HCT116 (cell line): ENCODE results near the gene TCERG1L.

Experiments
- EZH2phosphoT487 ChIP-seq: fragments of 200-600 bp; IDR thresholded peaks from 2 replicates; pipeline ENCODE4 v1.6.1; 2018; ENCODE audit warnings: antibody characterized with exemption, borderline replicate concordance
- TF ChIP-seq, protein P1 (sequence below): IDR thresholded peaks from 2 replicates; pipeline ENCODE4 v1.6.1; 2012; ENCODE audit warnings: low read depth
- TF ChIP-seq, protein P2 (sequence below), 3 experiments: fragments of 200-600 bp in 1 of 3; sonication (generic) in 1 of 3; IDR thresholded peaks in 2 of 3; conservative IDR thresholded peaks in 1 of 3; 2 replicates each; pipeline ENCODE4 v1.5.1; 2012 to 2017; ENCODE audit warnings: low read depth in 2 of 3, low read length in 2 of 3, antibody characterized with exemption in 1 of 3, borderline replicate concordance in 1 of 3, control low read depth in 1 of 3, mild to moderate bottlenecking in 1 of 3, mixed read lengths in 1 of 3, mixed run types in 1 of 3, moderate library complexity in 1 of 3; ENCODE audit not compliant: insufficient read depth in 1 of 3

DNA sequence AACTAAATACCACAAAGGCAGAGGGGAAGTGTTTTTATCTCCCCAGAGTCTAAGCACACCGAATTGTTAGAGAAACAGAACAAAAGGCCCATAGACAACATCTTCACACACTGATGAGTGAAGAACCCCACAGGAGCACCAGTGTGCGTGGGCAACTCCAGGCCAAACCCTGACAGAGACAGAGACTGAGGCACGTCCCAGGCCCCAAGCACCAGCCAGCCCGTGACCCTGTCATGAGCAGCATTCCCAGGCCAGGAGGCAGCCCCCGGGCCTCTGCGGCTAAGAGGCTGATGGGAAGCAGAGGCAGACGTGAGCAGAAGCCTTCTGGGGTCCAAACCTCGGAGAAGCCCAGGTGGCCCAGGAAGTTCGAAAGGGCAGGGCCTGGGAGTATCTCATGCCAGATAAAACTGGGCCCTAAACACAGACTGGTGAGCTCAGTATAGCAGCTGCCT lies 184.4 kb downstream of the TCERG1L start:
- TF ChIP-seq, protein P1, sequence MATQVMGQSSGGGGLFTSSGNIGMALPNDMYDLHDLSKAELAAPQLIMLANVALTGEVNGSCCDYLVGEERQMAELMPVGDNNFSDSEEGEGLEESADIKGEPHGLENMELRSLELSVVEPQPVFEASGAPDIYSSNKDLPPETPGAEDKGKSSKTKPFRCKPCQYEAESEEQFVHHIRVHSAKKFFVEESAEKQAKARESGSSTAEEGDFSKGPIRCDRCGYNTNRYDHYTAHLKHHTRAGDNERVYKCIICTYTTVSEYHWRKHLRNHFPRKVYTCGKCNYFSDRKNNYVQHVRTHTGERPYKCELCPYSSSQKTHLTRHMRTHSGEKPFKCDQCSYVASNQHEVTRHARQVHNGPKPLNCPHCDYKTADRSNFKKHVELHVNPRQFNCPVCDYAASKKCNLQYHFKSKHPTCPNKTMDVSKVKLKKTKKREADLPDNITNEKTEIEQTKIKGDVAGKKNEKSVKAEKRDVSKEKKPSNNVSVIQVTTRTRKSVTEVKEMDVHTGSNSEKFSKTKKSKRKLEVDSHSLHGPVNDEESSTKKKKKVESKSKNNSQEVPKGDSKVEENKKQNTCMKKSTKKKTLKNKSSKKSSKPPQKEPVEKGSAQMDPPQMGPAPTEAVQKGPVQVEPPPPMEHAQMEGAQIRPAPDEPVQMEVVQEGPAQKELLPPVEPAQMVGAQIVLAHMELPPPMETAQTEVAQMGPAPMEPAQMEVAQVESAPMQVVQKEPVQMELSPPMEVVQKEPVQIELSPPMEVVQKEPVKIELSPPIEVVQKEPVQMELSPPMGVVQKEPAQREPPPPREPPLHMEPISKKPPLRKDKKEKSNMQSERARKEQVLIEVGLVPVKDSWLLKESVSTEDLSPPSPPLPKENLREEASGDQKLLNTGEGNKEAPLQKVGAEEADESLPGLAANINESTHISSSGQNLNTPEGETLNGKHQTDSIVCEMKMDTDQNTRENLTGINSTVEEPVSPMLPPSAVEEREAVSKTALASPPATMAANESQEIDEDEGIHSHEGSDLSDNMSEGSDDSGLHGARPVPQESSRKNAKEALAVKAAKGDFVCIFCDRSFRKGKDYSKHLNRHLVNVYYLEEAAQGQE = no peak
- TF ChIP-seq EZH2phosphoT487 = no peak
- TF ChIP-seq, protein P2, sequence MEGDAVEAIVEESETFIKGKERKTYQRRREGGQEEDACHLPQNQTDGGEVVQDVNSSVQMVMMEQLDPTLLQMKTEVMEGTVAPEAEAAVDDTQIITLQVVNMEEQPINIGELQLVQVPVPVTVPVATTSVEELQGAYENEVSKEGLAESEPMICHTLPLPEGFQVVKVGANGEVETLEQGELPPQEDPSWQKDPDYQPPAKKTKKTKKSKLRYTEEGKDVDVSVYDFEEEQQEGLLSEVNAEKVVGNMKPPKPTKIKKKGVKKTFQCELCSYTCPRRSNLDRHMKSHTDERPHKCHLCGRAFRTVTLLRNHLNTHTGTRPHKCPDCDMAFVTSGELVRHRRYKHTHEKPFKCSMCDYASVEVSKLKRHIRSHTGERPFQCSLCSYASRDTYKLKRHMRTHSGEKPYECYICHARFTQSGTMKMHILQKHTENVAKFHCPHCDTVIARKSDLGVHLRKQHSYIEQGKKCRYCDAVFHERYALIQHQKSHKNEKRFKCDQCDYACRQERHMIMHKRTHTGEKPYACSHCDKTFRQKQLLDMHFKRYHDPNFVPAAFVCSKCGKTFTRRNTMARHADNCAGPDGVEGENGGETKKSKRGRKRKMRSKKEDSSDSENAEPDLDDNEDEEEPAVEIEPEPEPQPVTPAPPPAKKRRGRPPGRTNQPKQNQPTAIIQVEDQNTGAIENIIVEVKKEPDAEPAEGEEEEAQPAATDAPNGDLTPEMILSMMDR (IDR thresholded peaks at IDR 0.05 in 2 of 3, conservative IDR thresholded peaks at IDR 0.05 in 1 of 3; ENCODE audit: borderline replicate concordance in 1 of 3, insufficient read depth in 1 of 3, low read depth in 2 of 3, low read length in 2 of 3) = no peak
